HG03175 (cell line): Measurements from ENCODE around the gene EZH1.
A peak's percentile ranks its signal among the peaks of the same experiment; 100 is the strongest.
"Not testable (repeated sequence)": the region's sequence is repeated elsewhere in the genome, so short reads cannot be mapped to it uniquely, and the experiment has no call there.

Experiments used
- ATAC-seq: cut with Tn5 transposase; IDR thresholded peaks from one replicate; pipeline ENCODE4 v1.9.1; 2021; ENCODE audit warnings: mild to moderate bottlenecking, moderate library complexity; ENCODE audit not compliant: unreplicated experiment

EZH1 gene

DNA sequence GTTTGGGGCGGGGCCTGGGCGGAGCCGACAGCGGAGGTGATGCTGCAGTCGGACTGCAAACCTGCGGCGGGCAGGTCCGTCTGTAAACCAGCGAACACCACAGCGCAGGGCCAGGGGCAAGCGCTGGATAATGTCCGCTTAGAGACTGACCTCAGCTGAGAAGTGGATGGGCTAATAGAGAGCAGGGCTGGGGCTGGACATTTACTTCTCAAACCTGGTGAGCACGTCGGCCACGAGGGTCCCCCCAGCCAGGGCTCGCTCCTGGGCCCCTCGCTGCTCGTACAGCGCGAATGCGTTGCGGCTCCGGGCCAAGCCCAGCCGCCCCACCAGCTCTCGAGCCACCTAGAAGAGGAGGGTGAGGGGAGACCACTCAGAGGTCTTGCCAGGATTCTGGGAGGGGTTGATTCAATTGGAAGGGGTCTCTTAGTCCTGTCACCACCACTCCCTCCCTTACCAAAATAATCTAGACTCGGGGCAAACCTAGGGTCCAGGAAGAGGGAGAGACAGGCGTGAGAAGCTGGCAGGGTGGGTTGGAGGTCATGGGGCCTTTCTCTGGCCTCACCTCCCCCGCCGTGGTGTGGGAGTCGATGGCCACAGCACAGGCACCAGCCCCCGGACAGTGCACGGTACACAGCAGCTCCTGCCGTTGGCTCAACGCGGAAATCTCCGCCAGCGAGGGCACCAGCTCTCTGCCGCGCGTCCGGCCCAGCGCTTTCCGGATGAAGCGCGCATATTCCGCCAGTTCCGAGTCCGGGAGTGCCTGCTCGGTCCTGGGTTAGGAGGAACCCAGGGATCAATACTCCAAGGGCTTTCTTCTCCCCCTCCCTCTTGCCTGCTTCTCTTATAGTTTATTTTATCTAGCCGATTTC is 73.8 kb downstream of the EZH1 start:
- ATAC-seq, result no peak

DNA sequence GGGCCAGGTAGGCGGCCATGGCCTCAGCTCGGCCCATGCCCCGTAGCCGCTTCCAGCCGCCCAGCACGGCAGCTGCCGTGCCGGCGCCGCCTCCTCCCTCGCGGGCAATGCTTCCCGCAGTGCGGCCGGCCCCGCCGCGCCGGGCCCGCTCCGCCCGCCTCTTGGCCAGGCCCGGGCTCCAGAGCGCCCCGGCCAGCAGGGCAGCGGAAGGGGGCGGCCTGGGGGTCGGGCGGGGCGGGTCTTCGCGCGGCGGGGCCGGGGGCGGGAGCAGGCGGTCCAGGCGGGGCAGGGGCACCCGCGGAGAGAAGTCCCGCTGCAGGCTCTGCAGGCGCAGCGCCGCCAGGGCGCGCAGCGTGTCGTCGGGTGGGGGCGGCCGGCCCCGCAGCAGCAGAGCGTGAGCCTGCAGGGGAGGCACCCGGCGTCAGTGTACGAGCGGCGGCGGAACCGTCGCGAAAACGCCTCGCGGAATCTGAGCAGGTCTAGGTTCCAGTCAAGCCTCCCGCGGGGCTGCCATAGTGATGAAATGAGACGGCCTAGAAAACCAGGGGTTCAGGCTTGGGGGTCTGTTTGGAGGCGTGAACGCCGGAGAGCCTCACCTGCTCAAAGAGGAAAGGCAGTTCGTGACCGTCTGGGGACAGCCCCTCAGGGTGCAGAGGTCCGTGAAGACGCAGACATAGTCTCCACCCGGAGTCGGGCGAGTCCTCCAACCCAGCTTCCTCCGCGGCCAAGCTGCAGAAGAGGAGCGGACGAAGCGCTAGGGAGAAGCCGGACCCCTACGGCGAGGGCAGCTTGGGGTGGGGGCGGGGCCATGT is 74.7 kb downstream of the EZH1 start:
- no peak for ATAC-seq

DNA sequence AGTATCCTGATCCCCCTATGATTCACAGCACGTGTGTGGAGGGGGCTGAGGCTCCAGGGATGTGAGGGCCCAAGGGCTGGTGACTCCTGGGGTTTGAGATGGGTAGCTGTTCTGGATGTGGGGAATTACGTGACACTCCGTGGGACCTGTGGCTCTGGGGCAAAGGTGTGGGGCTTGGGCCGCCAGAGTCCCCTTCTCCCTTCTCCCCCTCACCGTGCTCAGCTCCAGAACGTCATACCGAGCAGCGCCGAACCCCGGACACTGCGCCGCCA is 75.2 kb downstream of the EZH1 start:
- no peak for ATAC-seq

DNA sequence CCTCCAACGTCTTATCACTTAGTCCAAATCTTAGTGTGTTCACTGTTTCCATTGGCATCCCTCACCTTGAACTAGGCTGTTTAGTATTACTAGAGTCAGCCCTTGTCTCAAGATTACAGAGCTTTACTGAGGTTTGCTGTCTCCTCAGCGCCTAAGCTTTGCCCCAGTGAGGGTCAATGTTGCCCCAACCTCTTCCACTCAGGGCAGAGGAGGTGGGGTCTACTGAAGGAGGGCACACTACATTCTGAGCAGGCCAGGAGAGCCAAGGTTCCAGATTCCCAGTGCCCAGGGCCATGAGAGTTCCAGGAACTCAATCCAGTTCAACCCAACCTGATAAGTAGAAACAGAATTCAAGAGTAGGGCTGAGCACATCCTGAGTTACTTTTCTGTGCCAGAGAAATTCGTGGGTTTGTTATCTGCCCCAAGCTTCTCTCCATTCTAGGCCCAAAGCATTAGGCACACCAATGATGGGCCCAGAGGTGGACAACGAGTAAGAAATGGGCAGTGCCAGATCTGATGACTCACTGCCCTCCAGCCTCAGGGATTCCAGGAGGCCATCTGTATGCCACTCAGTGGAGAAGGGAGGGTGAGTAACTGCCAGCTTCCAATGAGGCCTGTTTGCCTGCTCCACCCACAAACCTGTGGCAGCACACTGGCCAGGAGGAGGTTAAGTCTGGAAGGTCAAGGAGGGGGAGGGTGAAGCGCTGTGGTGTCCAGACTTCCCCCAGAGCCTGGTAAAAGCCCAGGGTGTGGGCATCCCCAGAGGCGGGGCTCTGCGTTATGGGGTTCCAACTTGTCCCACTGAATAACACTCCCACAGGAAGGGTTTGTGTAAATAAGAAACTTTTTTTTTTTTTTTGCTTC is 77.5 kb downstream of the EZH1 start:
- ATAC-seq, result no peak

DNA sequence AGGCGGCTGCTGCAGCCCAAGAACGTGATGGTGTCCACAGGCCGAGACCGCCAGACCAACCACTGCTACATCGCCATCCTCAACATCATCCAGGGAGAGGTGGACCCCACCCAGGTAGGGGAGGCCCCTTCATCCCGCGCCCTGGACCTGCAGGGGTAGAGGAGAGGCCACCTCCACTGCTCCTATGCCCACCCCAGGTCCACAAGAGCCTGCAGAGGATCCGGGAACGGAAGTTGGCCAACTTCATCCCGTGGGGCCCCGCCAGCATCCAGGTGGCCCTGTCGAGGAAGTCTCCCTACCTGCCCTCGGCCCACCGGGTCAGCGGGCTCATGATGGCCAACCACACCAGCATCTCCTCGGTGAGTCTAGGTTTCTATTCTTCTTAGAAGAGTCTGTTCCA is 78.7 kb downstream of the EZH1 start:
- ATAC-seq, result not testable (repeated sequence)

DNA sequence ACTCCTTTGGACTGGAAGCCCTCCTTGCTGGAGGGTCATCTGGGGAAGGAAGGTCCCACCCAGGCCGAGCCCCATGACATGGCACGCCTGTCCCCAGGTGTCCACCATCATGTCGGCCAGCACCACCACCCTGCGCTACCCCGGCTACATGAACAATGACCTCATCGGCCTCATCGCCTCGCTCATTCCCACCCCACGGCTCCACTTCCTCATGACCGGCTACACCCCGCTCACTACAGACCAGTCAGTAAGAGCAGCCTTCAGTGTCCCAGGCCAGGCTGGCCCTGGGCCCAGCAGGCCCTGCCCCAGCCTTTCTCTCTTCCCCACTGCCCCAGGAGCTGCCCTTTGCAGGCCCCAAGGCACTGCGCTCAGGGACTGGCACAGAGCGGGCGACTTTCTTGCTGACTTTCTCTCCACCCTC is 79.2 kb downstream of the EZH1 start:
- no peak for ATAC-seq

DNA sequence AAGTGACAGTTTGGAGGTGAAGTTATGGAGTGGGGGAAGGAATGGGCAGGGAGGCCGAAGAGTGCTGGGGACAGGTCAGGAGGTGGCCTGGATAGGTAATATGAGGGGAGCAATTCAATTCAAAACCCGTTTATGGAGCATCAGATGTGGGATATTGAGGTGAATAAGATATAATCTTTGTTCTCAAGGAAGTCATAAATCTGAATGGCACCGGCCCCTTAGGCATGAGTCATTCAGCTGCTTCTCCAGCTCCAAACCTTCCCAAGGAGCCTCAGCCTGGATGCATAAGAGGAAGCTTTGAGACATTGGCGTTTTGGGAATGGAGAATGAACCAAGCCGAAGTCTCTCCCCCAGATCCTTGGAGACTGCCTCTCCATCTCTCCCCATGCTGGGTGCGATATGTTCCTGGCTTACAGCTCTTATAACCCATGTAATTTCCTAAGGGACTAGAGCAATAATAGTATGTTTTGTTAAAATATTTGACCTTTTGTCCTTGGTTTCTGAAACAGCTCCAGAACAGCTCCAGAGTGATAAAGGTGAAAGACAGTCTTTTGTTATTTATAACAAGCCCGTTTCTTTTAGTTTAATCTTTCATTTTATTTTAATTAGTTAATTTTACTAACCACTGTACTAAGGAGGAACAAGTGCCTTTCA is 84.0 kb downstream of the EZH1 start:
- ATAC-seq, result no peak

DNA sequence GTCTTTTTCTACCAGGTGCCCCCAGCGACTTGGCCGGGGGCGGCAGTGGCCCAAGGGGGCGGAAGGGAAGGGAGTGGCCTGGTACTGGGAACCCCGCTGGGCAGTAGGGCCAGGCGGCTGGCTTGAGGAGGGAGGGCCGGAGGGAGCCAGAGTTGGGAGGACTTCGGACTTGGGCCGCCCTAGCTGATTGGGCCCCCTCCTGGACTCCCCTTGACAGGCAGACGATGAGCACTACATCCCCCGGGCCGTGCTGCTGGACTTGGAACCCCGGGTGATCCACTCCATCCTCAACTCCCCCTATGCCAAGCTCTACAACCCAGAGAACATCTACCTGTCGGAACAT is 84.9 kb downstream of the EZH1 start:
- not testable (repeated sequence) for ATAC-seq

DNA sequence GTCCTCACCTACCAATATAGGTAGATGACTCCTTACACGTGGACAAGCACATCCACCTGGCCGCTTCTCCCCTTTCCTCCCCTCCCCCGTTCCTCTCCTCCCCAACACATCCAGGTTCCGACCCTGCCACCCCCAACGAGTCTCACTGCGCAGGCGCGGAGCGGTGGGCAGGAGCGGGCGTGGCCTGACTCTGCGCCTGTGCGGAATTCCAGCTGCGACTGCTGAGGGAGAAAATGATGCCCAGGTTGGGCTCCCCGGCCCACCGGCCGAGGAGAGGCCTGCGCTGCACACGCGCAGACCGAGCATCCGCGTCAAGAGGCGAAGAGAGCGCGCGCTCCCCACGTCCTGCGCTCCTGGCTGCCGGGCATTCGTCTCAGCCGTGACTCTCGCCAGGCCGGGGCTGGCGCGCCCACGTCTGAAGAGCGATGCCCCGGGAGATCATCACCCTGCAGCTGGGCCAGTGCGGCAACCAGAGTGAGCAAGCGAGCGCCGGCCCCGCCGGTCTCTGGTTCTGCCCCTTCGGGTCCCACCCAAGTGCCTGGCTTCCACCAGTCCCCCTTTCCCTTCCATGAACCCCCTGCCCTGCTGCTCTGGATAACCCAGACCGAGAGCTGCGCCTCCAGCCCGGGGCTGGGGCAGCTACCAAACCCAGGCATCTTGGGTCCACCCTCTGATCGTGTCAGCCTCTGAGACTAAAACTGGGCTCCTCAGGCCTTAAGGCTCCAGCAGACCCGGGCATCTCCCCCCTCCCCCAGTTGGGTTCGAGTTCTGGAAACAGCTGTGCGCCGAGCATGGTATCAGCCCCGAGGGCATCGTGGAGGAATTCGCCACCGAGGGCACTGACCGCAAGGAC is 85.5 kb downstream of the EZH1 start, which contains the start of gene TUBG2:
TUBG2 (plus strand) TSS at position 206 of the 853 bp plus-strand sequence; CDS start at position 426, 220 bp downstream.
- ATAC-seq, result peak; percentile 44

DNA sequence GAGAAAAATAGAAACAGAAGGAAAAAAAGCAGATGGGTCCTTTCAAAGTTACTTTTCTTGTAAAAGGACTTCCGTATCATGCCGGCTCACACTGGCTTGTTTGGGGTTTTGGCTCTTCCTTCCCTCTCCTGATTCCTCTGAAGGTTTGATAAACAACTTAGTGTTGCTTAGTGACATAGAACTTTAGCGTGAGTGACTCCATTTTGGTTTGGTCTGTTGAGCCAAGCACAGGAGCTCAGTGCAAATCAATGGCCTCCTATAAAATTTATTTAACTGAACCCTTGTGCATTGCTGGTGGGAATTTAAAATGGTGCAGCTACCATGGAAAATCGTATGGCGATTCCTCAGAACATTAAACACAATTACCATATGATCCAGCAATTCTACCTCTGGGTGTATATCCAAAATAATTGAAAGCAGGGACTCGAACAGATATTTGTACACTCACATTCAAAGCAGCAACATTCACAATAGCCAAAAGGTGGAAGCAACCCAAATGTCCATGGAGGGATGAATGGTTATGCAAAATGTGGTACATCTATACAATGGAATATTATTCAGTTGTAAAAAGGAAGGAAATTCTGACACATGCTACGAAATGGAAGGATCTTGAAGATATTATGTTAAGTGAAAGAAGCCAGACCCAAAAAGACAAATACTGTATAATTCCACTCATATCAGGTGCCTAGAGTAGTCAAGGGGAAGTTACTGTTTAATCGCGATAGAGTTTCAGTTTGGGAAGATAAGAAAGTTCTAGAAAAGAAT is 86.8 kb downstream of the EZH1 start:
- ATAC-seq, result no peak

DNA sequence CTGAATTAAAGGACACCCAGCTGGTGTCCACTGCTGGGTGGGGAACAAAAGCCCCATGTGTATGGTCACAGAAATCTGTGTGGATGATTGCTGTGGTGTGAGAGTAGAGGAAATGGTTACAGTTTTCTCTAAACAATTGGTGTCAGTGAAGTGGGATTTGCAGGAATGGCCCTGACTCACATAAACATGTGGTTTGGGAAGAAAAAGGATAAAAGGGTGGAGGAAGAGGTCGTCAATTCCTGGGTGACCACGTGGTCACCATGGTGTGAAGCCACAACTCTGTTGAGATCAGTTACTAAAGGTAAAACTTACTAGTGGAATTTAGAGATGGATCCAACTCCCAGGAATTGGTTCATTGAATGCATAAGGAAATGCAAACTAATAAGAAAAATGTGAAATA is 89.3 kb downstream of the EZH1 start:
- no peak for ATAC-seq

DNA sequence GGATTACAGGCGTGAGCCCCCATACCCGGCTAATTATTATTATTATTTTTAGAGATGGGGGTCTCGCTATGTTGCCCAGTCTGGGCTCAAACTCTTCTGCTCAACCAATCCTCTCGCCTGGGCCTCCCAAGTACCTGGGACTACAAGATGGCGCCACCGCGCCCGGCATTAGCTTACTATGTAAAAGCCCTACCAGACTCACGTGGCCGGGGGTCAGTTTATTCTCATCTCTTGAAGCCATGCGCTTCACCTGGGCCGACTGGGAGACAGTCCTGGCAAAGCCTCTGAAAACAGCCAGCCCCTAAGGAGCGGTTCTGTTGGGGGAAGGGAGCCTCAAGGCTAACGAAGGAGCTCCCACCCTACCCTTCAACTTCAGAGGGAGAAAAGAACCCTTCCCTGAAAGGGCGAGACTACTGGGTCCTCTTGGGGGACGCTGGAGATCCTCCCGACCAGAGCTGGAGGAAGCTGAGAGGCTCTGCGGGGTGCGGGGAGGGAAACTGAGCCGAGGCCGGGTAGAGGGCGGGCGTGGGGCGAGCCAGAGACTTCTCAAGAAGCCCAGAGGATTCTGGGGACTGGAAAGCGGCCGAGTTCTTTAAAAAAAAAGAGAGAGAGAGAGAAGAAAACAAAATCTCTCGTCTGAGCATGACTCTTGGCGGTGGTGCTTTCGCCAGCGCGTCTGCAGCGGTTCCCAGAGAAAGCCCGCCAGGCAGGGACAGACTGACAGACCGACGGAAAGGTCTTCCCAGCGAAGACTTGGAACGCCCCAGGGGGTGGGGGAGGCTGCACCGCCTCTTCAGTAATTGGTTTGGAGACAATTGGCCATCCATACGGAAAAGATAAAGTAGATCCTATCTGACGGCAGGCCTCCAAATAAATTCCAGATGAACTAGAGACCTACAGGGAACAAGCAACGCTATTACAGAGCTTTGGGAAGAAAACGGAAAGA is 91.4 kb downstream of the EZH1 start:
- no peak for ATAC-seq

DNA sequence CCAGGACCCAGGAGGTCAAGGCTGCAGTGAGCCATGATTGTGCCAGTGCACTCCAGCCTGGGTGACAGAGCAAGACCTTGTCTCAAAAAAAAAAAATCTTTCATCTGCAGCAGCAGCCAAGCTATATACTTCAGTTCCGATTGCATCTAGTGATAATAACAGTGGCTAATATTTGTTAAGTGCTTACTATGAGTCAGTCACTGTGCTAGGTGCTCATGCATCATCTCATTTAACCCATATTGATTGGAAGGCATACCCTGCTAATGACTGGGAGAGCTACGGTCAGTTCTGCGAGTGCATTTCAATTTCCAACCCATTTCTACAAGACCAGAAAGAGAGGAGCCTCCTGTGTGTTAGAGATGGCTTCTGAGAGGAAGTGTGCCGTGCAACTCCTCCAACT is 93.4 kb downstream of the EZH1 start:
- no peak for ATAC-seq
